GM23338 (cell line): Measurements from ENCODE around the gene MYO1C.

Experiments used
- NANOG ChIP-seq: IDR thresholded peaks from 2 replicates; pipeline ENCODE4 v1.6.1; 2016; ENCODE audit warnings: antibody characterized with exemption, borderline replicate concordance
- ZNF114 ChIP-seq: fragments of 250-450 bp; sonication (Bioruptor Pico); IDR thresholded peaks from 2 replicates; pipeline ENCODE4 v1.5.0; 2020; ENCODE audit warnings: mild to moderate bottlenecking, moderate library complexity
- TF ChIP-seq, protein P1 (sequence below), 2 experiments: fragments of 200-600 bp in 1 of 2; sonication (generic) in 1 of 2; conservative IDR thresholded peaks; 2 replicates each; pipeline versions ENCODE4 v1.5.1 to v1.6.1; 2016 to 2017; ENCODE audit warnings: antibody characterized with exemption in 2 of 2, low read depth in 2 of 2, mild to moderate bottlenecking in 2 of 2, moderate library complexity in 1 of 2

- TF ChIP-seq, protein P1, sequence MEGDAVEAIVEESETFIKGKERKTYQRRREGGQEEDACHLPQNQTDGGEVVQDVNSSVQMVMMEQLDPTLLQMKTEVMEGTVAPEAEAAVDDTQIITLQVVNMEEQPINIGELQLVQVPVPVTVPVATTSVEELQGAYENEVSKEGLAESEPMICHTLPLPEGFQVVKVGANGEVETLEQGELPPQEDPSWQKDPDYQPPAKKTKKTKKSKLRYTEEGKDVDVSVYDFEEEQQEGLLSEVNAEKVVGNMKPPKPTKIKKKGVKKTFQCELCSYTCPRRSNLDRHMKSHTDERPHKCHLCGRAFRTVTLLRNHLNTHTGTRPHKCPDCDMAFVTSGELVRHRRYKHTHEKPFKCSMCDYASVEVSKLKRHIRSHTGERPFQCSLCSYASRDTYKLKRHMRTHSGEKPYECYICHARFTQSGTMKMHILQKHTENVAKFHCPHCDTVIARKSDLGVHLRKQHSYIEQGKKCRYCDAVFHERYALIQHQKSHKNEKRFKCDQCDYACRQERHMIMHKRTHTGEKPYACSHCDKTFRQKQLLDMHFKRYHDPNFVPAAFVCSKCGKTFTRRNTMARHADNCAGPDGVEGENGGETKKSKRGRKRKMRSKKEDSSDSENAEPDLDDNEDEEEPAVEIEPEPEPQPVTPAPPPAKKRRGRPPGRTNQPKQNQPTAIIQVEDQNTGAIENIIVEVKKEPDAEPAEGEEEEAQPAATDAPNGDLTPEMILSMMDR (conservative IDR thresholded peaks at IDR 0.05; ENCODE audit: low read depth in 2 of 2) = no peak
- TF ChIP-seq NANOG (no peak), ZNF114 (CRISPR knock-in tag) (no peak)
These were observed 71.5 kb downstream of the MYO1C start for GRCh38 chr17:1420981-1421380.
